Measurements from ENCODE around the gene LITAF.

Gene LITAF

GRCh38 chr16:11547118-11547916 is 39.4 kb downstream of the LITAF start:
- no peak for DNase-seq

GRCh38 chr16:11546608-11547061 is 40.1 kb downstream of the LITAF start:
- DNase-seq = no peak

- no peak for DNase-seq
These were observed 42.9 kb downstream of the LITAF start for GRCh38 chr16:11543661-11544393.

- DNase-seq = no peak
These were observed 44.5 kb downstream of the LITAF start for GRCh38 chr16:11542069-11542744.

GRCh38 chr16:11539641-11540050 is 47.1 kb downstream of the LITAF start:
- DNase-seq = no peak

- DNase-seq = no peak
These were observed 47.8 kb downstream of the LITAF start for GRCh38 chr16:11538880-11539279.

GRCh38 chr16:11536104-11536866 is 50.4 kb downstream of the LITAF start:
- no peak for DNase-seq

- DNase-seq = no peak
These were observed 51.2 kb downstream of the LITAF start for GRCh38 chr16:11535494-11535893.

- DNase-seq = no peak
These were observed 52.5 kb downstream of the LITAF start for GRCh38 chr16:11534262-11534661.

- no peak for DNase-seq
These were observed 53.1 kb downstream of the LITAF start for GRCh38 chr16:11533588-11533987.

GRCh38 chr16:11530171-11530940 is 56.4 kb downstream of the LITAF start:
- no peak for DNase-seq

- no peak for DNase-seq
These were observed 57.4 kb downstream of the LITAF start for GRCh38 chr16:11529285-11529684.

GRCh38 chr16:11528053-11528452 is 58.7 kb downstream of the LITAF start:
- no peak for DNase-seq

GRCh38 chr16:11526655-11527350 is 59.9 kb downstream of the LITAF start:
- no peak for DNase-seq

GRCh38 chr16:11524098-11524760 is 62.5 kb downstream of the LITAF start:
- no peak for DNase-seq

GRCh38 chr16:11521055-11521454 is 65.7 kb downstream of the LITAF start:
- DNase-seq = no peak

- DNase-seq = no peak
These were observed 66.3 kb downstream of the LITAF start for GRCh38 chr16:11520442-11520841.

GRCh38 chr16:11517961-11518360 is 68.8 kb downstream of the LITAF start:
- DNase-seq = no peak

- no peak for DNase-seq
These were observed 70.9 kb downstream of the LITAF start for GRCh38 chr16:11515540-11516430.

GRCh38 chr16:11514283-11514682 is 72.4 kb downstream of the LITAF start:
- DNase-seq = no peak

Measured in NCI-H187 (cell line).